ENCODE data around the gene L3HYPDH. TPM values are rescaled to one million over a fixed set of nuclear protein-coding genes. Genes with fewer than 3 reads are reported as not detected.

The L3HYPDH gene
- total RNA-seq, 1 donor from 2014 or later: 57.2 TPM

DNA sequence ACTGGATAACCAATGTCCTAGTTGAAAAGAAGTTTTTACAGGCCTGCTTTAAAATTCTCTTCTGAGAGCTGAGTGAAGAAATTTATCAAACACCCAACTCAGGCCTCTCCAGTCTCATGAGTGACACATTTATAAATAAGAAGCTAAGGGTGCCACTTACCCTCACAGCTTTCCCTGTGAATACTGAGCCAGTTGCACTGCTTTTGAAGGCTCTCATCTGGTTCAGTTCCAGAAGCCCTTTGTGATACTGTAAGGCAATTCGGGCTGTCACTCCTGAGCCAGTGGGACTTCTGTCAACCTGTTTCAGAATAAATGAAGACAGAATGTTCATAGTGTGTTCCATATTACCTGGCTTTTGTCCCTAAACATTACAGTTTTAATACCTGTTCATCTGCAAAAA lies 8.5 kb downstream of the L3HYPDH start:
- no peaks in the 10 kb centered on the region for H3K27me3 Mint-ChIP-seq (ENCODE audit: low read depth, unreplicated experiment)
- FAIRE-seq (no peak), DNase-seq (ENCODE audit: low read depth) (no peak)
- Histone ChIP-seq H4K20me1 (ENCODE audit: insufficient read depth, low read length) (peaks cover 9% of the 10 kb centered on the region), H3K27me3 (ENCODE audit: insufficient read depth, low read length) (no peaks in the 10 kb centered on the region), H2AFZ (ENCODE audit: low read depth, low read length) (no peak overlapping the region), H3K4me2 (ENCODE audit: low read length) (no peak overlapping the region), H3K9ac (ENCODE audit: low read length) (no peak overlapping the region), H3K4me3 (ENCODE audit: insufficient read depth, low read depth, low read length) (no peak overlapping the region), H3K27ac (ENCODE audit: low read depth, low read length) (no peak overlapping the region), H3K4me1 (ENCODE audit: insufficient read depth, low read length) (peaks cover 24% of the 10 kb centered on the region), H3K9me3 (ENCODE audit: insufficient read depth, low read depth, low read length) (no peaks in the 10 kb centered on the region), H3K79me2 (ENCODE audit: insufficient read depth, low read length) (peaks cover 46% of the 10 kb centered on the region), H3K36me3 (ENCODE audit: insufficient read depth, low read length) (peaks cover 58% of the 10 kb centered on the region)
- H3K4me3 Mint-ChIP-seq (ENCODE audit: unreplicated experiment): no peak overlapping the region
- H3K9me3 Mint-ChIP-seq (ENCODE audit: unreplicated experiment): no peaks in the 10 kb centered on the region
- peaks cover 30% of the 10 kb centered on the region for H3K4me1 Mint-ChIP-seq (ENCODE audit: low read depth, unreplicated experiment)
- no peak for TF ChIP-seq EZH2 (IDR thresholded peaks at IDR 0.05; ENCODE audit: insufficient read depth, low read length)
- TF ChIP-seq, protein P1, sequence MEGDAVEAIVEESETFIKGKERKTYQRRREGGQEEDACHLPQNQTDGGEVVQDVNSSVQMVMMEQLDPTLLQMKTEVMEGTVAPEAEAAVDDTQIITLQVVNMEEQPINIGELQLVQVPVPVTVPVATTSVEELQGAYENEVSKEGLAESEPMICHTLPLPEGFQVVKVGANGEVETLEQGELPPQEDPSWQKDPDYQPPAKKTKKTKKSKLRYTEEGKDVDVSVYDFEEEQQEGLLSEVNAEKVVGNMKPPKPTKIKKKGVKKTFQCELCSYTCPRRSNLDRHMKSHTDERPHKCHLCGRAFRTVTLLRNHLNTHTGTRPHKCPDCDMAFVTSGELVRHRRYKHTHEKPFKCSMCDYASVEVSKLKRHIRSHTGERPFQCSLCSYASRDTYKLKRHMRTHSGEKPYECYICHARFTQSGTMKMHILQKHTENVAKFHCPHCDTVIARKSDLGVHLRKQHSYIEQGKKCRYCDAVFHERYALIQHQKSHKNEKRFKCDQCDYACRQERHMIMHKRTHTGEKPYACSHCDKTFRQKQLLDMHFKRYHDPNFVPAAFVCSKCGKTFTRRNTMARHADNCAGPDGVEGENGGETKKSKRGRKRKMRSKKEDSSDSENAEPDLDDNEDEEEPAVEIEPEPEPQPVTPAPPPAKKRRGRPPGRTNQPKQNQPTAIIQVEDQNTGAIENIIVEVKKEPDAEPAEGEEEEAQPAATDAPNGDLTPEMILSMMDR (IDR thresholded peaks at IDR 0.05; ENCODE audit: insufficient read depth, low read depth, low read length): no peak
- peaks cover 8% of the 10 kb centered on the region for H3K36me3 Mint-ChIP-seq (ENCODE audit: low read depth, unreplicated experiment)
- no peak overlapping the region for H3K27ac Mint-ChIP-seq (ENCODE audit: unreplicated experiment)

DNA sequence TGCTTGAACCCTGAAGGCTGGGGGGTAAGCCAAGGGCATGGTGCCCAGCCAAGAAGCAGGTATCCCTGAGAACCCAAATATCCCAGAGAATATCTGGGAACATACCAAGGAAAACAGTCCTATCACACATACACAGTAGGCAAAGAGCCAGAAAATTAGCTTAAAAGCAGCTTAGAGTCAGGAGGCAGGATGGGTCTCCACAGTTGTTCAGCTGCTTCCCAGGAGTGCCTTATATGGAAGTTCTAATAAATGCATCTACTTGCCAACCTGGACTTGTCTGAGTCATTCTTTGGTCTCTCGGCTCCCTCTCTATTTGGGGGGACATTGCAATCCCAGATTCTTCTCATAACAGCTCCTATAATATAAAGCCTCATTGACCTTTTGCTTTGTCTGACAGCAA lies 10.0 kb downstream of the L3HYPDH start:
- H3K27me3 Mint-ChIP-seq (ENCODE audit: low read depth, unreplicated experiment): no peaks in the 10 kb centered on the region

More for the DNA sequence above, 10.0 kb downstream of the L3HYPDH start:
- peaks cover 31% of the 10 kb centered on the region for H3K79me2 ChIP-seq (ENCODE audit: insufficient read depth, low read length)
- no peak overlapping the region for H3K4me3 ChIP-seq (ENCODE audit: insufficient read depth, low read depth, low read length)
- no peaks in the 10 kb centered on the region for H3K9me3 ChIP-seq (ENCODE audit: insufficient read depth, low read depth, low read length)
- TF ChIP-seq, protein P1 (IDR thresholded peaks at IDR 0.05; ENCODE audit: insufficient read depth, low read depth, low read length): no peak
- TF ChIP-seq EZH2 (IDR thresholded peaks at IDR 0.05; ENCODE audit: insufficient read depth, low read length): no peak
- peaks cover 15% of the 10 kb centered on the region for H3K4me1 ChIP-seq (ENCODE audit: insufficient read depth, low read length)
- Mint-ChIP-seq H3K4me3 (ENCODE audit: unreplicated experiment) (no peak overlapping the region), H3K27ac (ENCODE audit: unreplicated experiment) (peak overlapping the region; percentile 67), H3K36me3 (ENCODE audit: low read depth, unreplicated experiment) (peaks cover 7% of the 10 kb centered on the region), H3K9me3 (ENCODE audit: unreplicated experiment) (no peaks in the 10 kb centered on the region), H3K4me1 (ENCODE audit: low read depth, unreplicated experiment) (peaks cover 20% of the 10 kb centered on the region)
- H4K20me1 ChIP-seq (ENCODE audit: insufficient read depth, low read length): no peaks in the 10 kb centered on the region
- H3K27me3 ChIP-seq (ENCODE audit: insufficient read depth, low read length): no peaks in the 10 kb centered on the region
- H3K4me2 ChIP-seq (ENCODE audit: low read length): peak overlapping the region; percentile 35
- H3K9ac ChIP-seq (ENCODE audit: low read length): no peak overlapping the region
- FAIRE-seq (peak; percentile 9), DNase-seq (ENCODE audit: low read depth) (peak; percentile 85)
- H3K36me3 ChIP-seq (ENCODE audit: insufficient read depth, low read length): peaks cover 65% of the 10 kb centered on the region
- no peak overlapping the region for H2AFZ ChIP-seq (ENCODE audit: low read depth, low read length)
- H3K27ac ChIP-seq (ENCODE audit: low read depth, low read length): peak overlapping the region; percentile 27
